ENCODE data around the gene NR2C2AP.

The NR2C2AP gene

DNA sequence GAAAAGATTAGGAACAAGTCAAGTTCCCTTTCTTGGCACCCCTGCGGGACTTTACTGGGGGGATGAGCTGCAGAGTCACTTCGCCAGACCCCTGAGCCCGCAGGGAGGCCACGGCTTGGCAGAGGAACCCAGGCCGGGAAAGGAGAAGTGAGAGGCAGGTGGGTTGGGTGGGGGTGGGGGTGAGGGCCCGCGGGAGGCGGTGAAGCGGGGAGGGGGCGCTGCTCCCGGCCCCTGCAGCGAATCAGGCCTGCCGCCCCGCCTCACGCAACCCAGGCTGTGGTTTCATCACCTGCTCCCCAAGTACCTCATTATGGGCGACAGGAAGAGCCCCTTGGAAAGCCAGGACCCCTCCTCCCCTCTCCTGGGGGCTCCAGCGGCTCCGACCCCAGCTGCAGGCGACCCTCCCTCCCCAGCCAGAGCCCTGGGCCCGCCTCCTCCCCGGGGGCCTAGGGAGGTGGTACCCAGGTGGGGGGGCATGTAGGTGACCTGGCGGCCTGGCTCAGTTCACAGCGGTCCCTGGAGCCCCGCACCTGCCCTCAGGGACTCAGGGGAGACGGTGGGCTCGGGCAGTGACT, 42.7 kb downstream of the NR2C2AP start:
- no peak for TF ChIP-seq ZNF274 (IDR thresholded peaks at IDR 0.05; ENCODE audit: low read depth, low read length)
- H3K4me3 ChIP-seq (ENCODE audit: low read length): no peak overlapping the region; the same call in 1 of the 2 replicates

GRCh38 chr19:19159534-19159933, 43.7 kb downstream of the NR2C2AP start:
- no peak for TF ChIP-seq ZNF274 (IDR thresholded peaks at IDR 0.05; ENCODE audit: low read depth, low read length)
- no peak overlapping the region for H3K4me3 ChIP-seq (ENCODE audit: low read length)

DNA sequence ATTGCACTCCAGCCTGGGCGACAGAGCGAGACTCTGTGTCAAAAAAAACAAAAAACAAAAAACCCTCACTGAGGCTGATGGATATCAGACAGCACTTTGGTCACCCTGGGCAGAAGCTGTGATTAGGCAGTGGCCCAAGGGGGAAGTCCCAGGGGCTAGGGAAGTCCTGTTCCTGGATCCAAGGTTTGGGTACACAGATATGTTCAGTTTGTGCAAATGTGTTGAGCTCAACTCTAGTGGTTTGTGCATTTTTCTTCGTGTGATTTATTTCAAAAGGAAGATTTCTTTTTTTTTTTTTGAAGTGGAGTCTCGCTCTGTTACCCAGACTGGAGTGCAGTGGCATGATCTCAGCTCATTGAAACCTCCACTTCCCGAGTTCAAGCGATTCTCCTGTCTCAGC, 45.4 kb downstream of the NR2C2AP start:
- TF ChIP-seq ZNF274 (IDR thresholded peaks at IDR 0.05; ENCODE audit: low read depth, low read length): no peak
- no peak overlapping the region for H3K4me3 ChIP-seq (ENCODE audit: low read length)

- H3K4me3 ChIP-seq (ENCODE audit: low read length): no peak overlapping the region; the same call in 1 of the 2 replicates
- TF ChIP-seq ZNF274 (IDR thresholded peaks at IDR 0.05; ENCODE audit: low read depth, low read length): no peak
Measured at GRCh38 chr19:19155495-19156219, 47.6 kb downstream of the NR2C2AP start.

DNA sequence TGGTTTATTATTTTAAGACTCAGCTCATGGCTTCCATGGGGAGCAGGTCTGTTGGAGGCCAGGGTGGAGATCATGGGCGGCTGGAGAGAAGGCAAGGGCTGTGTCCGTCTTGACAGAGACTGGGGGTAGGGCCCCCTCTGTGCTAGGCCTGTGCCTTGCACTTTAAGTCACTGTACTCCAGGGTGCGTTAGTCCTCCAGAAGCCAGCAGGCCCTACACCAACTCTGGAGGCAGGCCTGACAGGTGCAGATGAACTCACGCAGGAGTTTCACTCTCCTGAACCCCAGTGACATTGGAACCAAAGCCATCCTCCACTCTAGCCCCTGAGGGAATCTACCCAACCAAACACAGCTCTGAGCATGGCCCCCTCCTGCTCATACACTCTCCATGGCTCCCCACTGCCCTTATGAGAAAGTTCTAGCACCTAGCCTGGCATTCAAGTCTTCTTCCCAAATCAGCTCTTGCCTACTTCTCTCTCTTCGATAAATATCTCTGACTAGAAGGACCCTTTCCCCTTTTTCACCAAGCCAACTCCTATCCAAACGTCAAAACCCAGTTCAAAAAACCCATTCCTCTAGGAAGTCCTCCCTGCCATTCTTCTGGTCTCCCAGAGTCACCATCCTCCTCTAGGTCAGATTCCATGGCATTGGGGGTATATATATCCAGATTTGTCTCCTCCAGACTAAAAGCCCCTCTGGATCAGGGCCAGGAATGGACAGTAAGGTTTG, 48.3 kb downstream of the NR2C2AP start:
- H3K4me3 ChIP-seq (ENCODE audit: low read length): no peak overlapping the region; the same call in 1 of the 2 replicates
- TF ChIP-seq ZNF274 (IDR thresholded peaks at IDR 0.05; ENCODE audit: low read depth, low read length): no peak

GRCh38 chr19:19152668-19153384, 50.4 kb downstream of the NR2C2AP start:
- H3K4me3 ChIP-seq (ENCODE audit: low read length): no peak overlapping the region
- no peak for TF ChIP-seq ZNF274 (IDR thresholded peaks at IDR 0.05; ENCODE audit: low read depth, low read length)

DNA sequence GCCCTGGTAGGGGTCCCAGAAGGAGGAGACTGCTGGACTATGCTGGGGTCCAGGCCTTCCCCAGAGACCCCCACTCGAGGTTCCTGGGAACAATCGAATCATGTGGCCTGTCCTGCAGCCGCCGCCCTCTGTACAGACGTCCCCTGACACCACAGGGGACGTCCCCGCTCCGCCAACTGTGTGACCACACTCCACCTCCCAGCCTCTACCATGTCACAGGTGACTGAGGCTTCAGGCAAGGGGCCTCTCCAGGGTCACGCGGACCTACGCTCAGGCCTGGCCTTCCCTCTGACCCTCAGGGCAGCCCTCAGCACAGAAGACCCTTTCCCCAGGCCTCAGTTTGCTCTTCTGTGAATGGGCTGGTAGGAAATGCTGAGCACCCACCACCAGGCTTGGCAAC, 51.8 kb downstream of the NR2C2AP start:
- no peak overlapping the region for H3K4me3 ChIP-seq (ENCODE audit: low read length)
- TF ChIP-seq ZNF274 (IDR thresholded peaks at IDR 0.05; ENCODE audit: low read depth, low read length): no peak

Data from GM08714 (cell line).